Left renal pelvis (tissue), 4 donors: Measurements from ENCODE around the gene LIN54. TPM values are rescaled to one million over a fixed set of nuclear protein-coding genes. Genes with fewer than 3 reads are reported as not detected.
"Not testable (repeated sequence)": the region's sequence is repeated elsewhere in the genome, so short reads cannot be mapped to it uniquely, and the experiment has no call there.

ENCODE experiments used
- DNase-seq, 4 donors: peaks; one replicate each; pipeline ENCODE4 v3.0.0-alpha.2; 2013; ENCODE audit warnings: low read depth in 4 of 4, low spot score in 3 of 4
- polyA plus RNA-seq, 4 donors: library from polyadenylated mRNA; unstranded; fragments of 120-200 nt; gene quantifications; one replicate each; pipeline ENCODE4 v1.2.1, GENCODE V29; 2013; ENCODE audit not compliant: insufficient read length in 4 of 4

Gene LIN54
- 10 to 100 TPM; 13.9 to 19.6 (median 16.1) TPM for polyA plus RNA-seq

DNA sequence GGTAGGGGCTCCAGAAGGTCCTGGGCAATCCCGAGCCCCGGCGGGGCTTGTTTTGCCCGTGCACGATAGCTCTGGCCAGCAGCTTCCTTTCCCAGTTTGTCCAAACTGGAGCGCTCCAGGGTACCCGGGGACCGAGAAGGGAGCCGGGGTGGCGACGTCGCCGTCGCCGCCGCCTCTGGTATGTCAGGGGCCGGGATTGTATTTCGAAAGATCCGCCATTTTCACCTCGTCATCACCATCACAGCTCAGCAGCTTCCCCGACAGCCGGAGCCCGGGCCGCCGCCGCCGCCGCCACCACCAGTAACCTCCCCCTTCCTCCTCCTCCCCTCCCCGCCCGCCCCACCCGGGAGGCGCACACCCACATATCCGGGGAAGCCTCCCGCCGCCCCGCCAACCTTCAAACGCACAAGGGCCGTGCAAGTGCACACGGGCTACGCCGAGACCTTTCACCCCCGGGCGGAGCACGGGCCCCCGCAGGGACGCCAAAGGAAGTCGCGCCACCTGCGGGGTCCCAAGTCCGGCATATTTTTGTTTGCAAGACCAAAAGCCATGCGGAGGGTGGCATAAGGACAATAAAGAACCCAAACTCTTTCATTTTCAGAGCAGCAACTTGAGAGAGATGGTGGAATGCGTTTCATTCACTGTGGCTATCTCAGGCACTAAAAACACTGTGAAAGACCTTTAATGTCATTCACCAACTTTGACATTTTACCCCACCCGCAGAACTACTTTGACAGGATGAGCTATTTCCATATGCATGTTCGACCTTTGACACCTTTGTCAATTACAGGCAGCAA lies at the start of gene LIN54:
TSS of gene LIN54 (minus strand) at position 302 of the 797 bp plus-strand sequence. CDS start 25,979 bp downstream, outside the sequence.
- peak in 3 of 4 donors; percentile 21 to 41 (median 27) for DNase-seq

DNA sequence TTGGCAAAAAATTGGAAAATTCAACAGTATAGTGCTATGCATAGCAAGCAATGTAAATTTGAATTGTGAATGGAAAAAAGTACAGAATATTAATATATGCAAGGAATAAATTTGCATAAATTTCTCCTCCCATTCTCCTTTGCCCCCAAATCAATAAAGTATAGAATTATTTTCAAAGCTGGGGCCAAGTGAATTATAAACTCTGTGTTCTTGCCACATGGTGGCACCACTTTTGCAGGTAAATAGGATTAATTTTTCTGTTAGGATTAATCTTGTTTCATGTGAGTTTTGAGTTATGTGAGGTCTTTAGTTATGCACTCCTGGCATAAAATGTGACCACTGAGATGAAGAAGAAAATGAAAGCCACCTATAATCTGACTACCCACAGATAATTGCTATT lies 44.3 kb upstream of the LIN54 start:
- no peak for DNase-seq

DNA sequence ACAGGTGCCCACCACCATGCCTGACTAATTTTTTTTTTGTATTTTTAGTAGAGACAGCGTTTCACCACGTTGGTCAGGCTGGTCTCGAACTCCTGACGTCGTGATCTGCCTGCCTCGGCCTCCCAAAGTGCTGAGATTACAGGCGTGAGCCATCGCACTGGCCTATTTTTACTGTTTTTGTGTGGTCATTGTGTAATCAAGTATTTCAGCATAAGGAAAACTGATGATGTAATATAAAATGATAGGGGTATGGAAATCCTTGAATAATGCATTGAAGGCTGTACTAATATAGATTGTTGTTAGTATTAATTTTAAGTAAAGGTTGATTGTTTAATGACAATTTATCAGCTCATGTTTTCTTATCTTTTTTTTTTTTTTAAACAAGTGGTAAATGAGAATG lies 38.2 kb upstream of the LIN54 start:
- not testable (repeated sequence) for DNase-seq

DNA sequence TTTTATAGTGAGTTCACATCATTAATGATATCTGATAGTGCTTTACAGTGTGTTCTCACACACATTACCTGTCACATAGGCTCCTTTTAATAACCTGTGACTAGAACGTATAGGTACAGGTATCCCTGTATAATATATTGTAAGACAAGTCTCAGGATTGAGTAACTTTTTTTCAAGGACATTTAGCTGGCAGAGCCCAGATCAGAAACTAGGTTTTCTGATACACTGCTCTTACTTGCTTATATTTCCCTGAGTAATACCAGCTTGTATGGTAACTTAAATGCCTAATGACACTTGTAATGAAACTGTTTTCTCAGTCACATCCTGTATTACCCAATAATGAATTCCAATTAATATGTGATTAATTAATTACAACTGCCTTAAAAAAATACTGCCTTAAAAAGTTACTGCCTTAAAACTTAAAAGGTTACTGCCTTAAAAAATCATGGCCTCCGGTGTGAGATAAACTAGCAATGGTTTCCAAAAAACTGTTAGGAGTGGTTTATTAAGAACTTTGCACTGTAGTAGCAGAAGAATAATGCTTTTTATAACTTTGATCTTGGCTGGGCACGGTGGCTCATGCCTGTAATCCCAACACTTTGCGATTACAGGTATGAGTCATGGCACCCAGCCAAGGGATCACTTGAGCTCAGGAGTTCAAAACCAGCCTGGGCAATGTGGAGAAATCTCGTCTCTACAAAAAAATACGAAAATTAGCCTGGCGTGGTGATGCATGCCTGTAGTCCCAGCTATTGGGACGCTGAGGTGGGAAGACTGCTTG lies 36.3 kb upstream of the LIN54 start:
- no peak for DNase-seq

DNA sequence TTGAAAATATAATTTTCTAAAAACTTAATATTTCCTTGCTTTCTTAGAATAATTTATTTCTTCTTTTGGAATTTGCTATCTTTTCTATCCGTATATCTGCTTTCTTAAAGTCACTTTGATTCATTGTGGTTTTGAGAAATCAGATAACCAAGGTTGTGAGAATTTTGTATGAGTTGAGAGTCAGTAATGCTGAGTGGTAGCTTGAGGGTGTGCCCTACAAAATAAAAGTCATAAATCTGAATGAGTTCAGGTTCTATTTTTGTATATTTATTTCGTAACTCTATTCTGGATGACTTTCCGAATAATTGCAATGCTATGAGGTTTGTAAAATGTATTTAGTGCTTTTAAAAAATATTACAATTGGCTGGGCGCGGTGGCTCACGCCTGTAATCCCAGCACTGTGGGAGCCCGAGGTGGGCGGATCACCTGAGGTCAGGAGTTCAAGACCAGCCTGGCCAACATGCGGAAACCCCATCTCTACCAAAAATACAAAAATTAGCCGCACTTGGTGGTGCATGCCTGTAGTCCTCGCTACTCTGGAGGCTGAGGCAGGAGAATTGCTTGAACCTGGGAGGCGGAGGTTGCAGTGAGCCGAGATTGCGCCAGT lies 33.3 kb upstream of the LIN54 start:
- DNase-seq = no peak

DNA sequence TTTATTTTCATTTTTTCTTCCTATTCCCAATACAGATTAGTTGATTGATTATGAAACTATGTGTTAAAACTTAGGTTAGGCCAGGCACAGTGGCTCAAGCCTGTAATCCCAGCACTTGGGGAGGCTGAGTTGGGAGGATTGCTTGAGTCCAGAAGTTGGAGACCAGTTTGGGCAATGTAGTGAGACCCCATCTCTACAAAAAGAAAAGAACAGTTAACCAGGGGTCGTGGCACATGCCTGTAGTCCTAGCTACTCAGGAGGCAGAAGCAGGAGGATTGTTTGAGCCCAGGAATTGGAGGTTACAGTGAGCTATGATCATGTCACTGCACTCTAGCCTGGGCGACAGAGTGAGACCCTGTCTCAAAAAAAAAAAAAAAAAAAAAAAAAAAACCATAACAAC lies 32.5 kb upstream of the LIN54 start:
- DNase-seq = not testable (repeated sequence)

DNA sequence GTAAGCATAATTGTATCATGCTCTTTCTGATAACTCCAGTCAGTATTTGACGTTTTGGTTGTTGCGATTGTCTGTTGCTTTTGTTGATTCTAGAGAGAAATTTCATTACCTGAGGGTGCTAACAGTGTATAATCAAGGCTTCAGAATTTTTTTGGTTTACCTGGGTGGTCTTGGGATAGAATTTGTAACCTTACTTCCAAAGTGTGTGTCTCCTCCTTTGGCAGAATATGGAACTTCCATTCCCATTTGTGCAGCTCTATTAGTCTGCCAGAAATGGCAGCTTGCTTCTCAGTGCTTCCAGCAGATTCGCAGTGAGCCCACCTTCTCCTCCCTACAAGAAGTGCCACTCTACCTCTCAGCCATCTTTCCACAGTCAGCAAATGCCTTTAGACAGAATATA lies 29.6 kb upstream of the LIN54 start:
- no peak for DNase-seq

DNA sequence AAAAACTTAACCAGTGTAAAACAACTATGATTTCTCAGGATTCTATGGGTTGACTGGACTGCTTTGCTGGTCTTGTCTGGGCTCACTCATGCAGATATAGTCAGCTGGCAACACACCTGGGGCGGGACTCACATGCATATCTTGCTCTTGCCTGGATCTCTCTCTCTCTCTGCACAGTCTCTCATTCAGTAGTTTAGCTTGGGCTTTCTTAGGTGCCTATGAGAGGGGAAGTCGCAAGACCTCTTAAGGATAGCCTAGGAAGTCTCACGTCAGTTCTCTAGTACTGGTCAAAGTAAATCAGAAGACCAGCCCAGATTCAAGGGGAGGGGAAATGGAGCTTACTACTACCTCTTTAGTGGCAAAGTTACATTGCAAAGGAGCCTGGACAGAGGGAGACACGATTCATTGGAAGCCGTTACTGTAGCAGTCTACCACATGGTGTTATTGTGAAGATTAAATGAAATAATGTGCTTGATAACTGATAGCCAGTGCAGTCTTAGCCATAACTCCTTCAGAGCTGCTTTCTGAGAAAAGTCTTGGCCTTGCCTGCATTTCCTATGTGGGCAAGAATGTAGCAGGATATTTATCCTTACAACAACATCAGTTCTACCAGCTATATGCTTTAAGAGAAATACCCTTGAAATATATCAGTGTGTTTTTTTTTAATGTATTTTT lies 26.5 kb upstream of the LIN54 start:
- no peak for DNase-seq

DNA sequence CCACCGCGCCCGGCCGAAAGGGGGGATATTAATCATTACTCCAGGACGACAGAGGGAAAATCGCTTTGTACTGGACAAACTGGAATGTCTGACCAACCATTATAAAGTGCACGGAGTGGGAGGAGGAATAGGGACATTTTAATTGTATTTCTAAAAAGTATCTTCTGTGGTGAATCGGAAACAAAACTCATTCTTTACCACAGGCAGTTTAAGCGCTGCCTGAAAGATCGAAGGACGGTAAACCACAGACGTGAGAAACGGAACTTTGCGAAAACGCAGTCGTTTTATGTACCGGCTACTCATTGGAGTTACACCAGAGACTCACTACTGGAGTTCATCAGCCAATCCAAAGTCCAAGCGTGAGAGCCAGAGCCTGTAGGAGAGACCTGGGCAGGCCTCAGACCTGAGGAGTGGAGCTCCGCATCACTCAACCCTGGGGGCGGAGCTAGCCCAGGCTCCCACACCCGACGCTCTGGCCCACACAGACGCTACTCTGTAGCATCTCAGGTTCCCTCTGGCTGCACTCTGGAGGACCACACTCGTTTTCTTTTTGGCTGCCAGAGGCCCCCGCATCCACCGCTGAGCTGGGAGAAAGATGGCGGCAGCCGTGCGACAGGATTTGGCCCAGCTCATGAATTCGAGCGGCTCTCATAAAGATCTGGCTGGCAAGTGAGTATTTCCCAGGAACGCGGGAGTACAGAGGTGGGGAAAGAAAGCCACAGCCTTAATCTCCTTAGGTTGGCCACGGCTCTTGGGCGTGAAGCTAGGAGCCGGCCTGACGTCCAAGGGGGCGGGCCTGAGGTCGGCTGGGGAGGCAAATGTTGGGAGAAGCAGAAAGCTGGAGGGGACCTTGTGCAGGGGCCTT lies 24.2 kb upstream of the LIN54 start, which contains the start of gene COPS4:
TSS of gene COPS4 (plus strand) at position 554 of the 865 bp plus-strand sequence. CDS start at position 596, 42 bp downstream.
- DNase-seq = peak; percentile 99

DNA sequence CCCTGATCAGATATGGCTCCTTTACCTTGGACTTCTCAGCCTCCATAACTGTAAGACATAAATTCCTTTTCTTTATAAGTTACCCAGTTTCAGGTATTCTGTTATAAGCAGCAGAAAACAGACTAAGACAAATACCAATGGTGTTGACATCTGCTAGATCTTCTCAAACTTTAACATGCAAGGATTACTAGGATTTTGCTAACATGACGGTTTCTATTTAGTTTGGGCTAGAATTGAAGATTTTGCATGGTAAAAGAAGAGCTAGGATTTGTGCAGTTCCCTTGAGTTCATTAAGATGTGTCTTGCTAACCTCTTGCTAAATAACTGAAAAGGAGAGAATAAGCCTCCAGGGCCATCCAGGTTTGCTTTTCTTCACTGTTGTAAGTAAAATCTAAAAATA lies 19.1 kb upstream of the LIN54 start:
- DNase-seq = no peak

DNA sequence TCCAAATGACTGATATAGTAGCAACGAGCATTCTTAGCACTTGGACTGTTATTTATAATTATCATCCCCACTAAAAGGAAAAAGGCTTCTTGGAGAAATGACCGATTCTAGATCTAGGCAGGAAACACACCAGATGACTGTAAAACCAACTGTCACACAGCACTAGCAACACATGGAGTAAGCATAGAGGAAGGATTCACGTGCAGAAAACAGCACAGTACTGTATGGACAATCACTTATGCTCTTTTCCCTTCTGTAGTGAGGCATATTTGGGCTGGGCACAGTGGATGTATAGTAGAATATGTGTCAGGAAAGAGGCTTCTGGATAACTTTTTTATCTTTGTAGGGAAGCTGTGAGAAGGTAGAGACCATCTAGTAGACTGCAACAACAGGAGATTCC lies 18.4 kb upstream of the LIN54 start:
- DNase-seq = no peak

DNA sequence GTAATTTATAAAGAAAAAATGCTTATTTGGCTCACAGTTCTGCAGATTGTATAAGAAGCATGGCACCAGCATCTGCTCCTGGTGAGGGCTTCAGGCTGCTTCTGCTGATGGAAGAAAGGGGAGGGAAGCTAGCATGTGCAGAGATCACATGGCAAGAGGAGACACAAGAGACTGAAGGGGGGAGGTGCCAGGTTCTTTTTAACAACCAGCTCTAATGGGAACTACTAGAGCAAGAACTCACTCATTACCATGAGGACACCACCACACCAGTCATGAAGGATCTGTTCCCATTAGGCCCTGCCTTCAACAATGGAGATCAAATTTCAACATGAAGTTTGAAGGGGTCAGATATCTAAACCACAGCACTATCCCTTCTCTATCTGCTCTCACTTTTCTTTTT lies 14.9 kb upstream of the LIN54 start:
- no peak for DNase-seq

DNA sequence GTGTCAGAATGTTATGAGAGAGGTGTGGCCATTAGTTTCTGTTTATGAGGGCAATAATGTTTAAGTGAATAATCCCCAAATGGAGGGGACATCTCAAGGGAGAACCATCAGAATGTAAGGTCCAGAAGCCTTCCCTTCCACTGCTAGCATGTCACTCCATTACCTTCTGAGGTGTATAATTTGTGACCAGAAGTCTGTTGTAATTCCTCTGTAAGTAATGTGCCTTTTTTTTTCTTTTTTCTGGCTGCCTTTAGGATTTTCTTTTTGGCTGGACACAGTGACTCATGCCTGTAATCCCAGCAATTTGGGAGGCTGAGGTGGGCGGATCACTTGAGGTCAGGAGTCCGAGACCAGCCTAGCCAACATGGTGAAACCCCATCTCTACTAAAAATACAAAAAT lies 13.6 kb upstream of the LIN54 start:
- DNase-seq = no peak

DNA sequence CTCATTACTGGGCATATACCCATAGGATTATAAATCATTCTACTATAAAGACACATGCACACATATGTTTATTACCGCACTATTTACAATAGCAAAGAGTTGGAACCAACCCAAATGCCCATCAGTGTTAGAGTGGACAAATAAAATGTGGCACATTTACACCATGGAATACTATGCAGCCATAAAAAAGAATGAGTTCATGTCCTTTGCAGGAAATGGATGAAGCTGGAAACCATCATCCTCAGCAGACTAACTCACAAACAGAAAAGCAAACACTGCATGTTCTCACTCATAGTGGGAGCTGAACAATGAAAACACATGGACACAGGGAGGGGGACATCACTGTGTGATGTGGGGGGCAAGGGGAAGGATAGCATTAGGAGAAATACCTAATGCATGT lies 13.0 kb upstream of the LIN54 start:
- not testable (repeated sequence) for DNase-seq

DNA sequence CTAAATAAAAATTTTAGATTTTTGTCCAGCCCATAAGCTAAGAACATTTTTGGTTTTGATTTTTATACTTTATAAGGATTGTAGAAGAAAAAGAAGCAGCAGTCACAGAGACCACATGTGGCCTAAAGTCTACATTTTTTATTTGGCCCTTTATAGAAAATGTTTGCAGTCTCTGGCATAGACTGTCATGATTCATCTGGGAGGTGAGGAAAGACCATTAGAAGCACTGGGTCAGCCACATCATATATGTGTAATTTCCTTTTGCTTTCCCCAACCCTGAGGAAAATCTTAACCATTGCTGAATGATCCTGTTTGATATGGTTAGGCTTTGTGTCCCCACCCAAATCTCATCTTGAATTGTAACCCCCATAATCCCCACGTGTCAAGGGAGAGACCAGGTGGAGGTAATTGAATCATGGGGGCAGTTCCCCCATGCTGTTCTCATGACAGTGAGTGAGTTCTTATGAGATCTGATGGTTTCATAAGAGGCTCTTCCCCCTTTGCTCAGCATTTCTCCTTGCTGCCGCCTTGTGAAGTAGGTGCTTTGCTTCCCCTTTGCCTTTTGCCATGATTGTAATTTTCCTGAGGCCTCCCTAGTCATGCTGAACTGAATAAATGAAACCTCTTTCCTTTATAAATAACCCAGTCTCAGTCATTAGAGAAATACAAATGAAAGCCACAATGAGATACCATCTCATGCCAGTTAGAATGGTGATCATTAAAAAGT lies 12.3 kb upstream of the LIN54 start:
- no peak for DNase-seq

DNA sequence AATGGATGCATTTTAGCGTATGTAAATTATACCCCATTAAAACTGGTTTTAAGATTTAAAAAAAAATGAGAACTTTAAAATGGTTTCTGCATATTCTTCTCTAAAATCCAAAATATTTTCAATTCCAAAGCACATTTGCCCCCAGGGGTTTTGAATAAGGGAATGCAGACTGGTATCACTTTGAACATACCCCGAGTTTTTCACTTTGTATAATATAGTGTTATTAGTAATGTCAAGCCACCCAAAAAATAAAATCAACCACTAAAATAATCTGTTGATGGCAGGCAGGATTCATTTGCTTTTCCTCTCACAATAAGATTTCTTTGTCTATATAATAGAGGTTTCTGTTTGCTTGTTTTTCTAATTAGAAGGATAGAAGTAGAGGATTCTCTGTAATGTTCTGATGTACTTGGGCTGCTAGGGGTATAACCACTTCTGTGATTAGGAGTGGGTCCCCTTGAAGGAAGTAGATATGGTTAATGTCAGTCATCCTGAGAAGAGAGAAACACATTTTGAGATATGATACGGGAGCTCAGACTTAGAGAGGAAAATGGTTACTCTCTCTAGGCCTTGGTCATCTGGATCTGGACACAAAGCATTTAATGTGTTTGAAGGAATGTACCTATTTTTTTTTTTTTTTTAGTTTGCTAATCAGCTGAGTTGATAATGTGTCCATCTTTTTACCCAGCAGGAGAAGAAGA lies 9.3 kb upstream of the LIN54 start:
- no peak for DNase-seq

DNA sequence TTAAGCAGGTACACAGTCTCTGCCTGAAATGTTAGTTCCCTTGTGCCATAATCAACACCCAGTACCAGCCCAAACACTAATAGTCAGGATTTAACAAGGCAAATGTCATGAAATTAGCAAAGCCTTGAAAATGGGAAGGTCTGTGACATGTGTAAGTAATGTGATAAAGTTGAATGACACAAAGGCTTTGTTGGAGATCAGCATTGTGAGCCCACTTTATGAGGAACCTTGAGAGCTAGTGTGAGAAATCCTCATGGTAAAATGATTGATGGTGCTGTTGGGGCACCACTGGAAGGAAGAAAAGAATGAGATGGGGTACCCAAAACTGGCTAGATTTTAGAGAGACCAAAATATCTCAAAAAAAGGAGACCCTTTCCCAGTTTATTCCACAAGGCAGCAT lies 3.3 kb upstream of the LIN54 start:
- DNase-seq = no peak

DNA sequence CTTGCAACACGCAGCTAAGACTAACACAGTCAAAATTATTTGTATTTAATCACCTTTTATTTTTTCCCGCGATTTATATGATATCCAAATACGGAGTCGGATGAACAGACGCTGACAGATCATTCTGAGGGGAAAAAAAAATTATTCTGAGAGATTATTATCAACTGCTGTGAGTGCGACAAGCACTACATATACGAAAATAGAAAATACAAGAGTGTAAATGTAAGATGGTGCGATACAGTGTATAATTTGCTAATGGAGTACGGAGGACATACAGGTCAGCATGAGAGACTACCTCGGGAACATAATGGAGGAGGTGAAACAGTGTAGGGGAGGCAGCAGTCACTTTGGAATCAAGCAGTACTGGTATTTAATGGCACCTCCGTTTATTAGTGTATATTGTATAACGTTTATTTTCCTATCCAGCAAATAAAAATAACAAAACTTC lies 2.8 kb upstream of the LIN54 start:
- no peak for DNase-seq
